ENCODE data around the gene TXNDC11. TPM values are rescaled to one million over a fixed set of nuclear protein-coding genes. Genes with fewer than 3 reads are reported as not detected.
A peak's percentile ranks its signal among the peaks of the same experiment; 100 is the strongest.

Gene TXNDC11
- total RNA-seq, 2 donors from 2014 or later = 52.0 to 62.1 TPM

DNA sequence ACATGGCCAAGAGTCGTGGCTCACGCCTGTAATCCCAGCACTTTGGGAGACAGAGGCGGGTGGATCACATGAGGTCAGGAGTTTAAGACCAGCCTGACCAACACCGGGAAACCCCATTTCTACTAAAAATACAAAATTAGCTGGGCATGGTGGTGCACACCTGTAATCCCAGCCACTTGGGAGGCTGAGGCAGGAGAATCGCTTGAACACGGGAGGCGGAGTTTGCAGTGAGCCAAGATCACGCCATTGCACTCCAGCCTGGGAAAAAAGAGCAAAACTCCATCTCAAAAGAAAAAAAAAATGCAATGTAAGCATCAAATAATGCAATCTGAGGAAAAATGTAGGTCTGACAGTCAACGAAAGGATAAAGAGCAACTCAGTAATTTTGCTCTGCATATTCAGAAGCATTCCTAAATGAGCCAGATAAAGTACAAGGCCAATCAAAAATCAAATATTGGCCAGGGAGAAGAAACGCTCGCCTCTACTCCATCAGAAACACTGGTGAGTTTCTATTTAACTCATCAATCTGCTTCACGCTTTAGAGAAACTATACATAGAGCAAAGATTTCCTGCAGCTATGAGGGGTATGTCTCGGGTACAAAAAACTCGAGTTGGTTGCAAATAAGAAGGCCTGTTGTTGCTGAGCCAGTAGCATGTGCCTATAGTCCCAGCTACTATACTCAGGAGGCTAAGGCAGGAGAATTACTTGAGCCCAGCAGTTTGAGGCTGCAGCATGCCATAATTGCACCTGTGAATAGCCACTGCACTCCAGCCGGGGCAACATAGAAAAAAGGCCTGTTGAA, 3.7 kb downstream of the TXNDC11 start:
- Histone ChIP-seq H3K9me3 (no peaks in the 10 kb centered on the region), H3K27ac (no peak overlapping the region), H3K4me1 (no peaks in the 10 kb centered on the region), H3K36me3 (peaks cover 5% of the 10 kb centered on the region), H3K27me3 (no peaks in the 10 kb centered on the region), H3K4me3 (no peak overlapping the region), H3K9ac (ENCODE audit: low read depth in 2 of 2, low read length in 2 of 2) (peak overlapping the region in 1 of 2 donors; percentile 5)
- TF ChIP-seq, protein P1, sequence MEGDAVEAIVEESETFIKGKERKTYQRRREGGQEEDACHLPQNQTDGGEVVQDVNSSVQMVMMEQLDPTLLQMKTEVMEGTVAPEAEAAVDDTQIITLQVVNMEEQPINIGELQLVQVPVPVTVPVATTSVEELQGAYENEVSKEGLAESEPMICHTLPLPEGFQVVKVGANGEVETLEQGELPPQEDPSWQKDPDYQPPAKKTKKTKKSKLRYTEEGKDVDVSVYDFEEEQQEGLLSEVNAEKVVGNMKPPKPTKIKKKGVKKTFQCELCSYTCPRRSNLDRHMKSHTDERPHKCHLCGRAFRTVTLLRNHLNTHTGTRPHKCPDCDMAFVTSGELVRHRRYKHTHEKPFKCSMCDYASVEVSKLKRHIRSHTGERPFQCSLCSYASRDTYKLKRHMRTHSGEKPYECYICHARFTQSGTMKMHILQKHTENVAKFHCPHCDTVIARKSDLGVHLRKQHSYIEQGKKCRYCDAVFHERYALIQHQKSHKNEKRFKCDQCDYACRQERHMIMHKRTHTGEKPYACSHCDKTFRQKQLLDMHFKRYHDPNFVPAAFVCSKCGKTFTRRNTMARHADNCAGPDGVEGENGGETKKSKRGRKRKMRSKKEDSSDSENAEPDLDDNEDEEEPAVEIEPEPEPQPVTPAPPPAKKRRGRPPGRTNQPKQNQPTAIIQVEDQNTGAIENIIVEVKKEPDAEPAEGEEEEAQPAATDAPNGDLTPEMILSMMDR (IDR thresholded peaks at IDR 0.05) = no peak
- intact Hi-C loops (cut with DNase I) = no loop called here
- no peak for DNase-seq

DNA sequence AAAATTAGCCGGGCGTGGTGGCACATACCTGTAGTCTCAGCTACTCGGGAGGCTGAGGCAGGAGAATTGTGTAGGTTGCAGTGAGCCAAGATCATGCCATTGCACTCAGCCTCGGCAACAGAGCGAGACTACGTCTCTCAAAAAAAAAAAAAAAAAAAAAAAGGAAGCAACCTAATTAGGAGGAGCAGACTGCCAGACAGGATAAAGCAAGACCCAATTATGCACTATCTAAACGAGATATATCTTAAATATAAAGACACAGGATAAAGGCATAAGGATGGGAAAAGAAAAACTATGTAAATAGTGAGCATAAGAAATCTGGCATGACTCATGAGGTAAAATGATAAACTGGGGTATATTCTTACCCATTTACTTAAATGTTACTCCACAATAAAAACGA, 4.9 kb downstream of the TXNDC11 start:
- peaks cover 5% of the 10 kb centered on the region for H3K36me3 ChIP-seq
- H3K4me3 ChIP-seq = no peak overlapping the region
- H3K9me3 ChIP-seq = no peaks in the 10 kb centered on the region
- no peak overlapping the region for H3K9ac ChIP-seq (ENCODE audit: low read depth in 2 of 2, low read length in 2 of 2)
- H3K4me1 ChIP-seq = no peaks in the 10 kb centered on the region
- no peak for DNase-seq
- H3K27me3 ChIP-seq = no peaks in the 10 kb centered on the region
- no peak overlapping the region for H3K27ac ChIP-seq
- TF ChIP-seq, protein P1 (IDR thresholded peaks at IDR 0.05) = no peak
- intact Hi-C loops (cut with DNase I) = no loop called here

DNA sequence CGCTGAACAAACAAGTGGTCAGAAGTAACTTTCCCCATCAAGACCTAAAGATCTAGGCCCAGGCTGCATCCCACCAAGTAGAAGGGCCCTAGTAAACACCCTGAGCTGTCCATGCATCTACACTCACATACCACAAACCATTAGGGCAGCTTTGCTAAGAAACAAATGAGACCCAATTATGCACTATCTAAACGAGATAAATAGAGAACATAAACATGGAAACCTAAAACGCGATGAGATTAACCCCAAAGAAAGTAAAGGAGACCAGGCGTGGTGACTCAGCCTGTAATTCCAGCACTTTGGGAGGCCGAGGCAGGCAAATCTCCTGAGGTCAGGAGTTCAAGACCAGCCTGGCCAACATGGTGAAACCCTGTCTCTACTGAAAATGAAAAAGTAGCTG, 5.8 kb downstream of the TXNDC11 start:
- Histone ChIP-seq H3K9ac (ENCODE audit: low read depth in 2 of 2, low read length in 2 of 2) (no peak overlapping the region), H3K4me1 (no peaks in the 10 kb centered on the region), H3K27me3 (no peaks in the 10 kb centered on the region), H3K9me3 (no peaks in the 10 kb centered on the region), H3K36me3 (peaks cover 5% of the 10 kb centered on the region), H3K27ac (no peak overlapping the region), H3K4me3 (no peak overlapping the region)
- DNase-seq = no peak
- intact Hi-C loops (cut with DNase I) = no loop called here
- TF ChIP-seq, protein P1 (IDR thresholded peaks at IDR 0.05) = no peak

DNA sequence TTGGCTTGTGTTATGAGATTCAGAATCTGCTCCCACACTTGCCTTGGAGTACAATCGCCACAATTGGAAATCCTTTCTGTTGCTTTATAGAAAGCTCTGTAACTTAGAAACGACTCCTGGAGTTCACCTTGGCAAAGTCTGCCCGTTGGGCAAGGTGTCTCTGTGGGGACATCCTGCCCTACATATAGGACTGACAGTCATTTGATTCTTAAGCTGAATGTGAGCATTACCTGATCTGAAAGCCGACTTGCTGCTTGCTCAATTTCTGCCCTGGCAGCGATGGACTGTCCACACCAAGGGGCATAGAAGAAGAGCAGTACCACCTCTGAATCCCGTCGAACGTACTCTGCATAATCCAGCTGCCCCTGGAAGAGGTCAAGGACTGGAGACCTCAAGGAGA, 6.9 kb downstream of the TXNDC11 start:
- Histone ChIP-seq H3K27me3 (no peaks in the 10 kb centered on the region), H3K9ac (ENCODE audit: low read depth in 2 of 2, low read length in 2 of 2) (no peak overlapping the region), H3K36me3 (peaks cover 5% of the 10 kb centered on the region), H3K4me1 (no peaks in the 10 kb centered on the region), H3K4me3 (no peak overlapping the region), H3K9me3 (no peaks in the 10 kb centered on the region), H3K27ac (no peak overlapping the region)
- DNase-seq = no peak
- intact Hi-C loops (cut with DNase I) = no loop called here
- TF ChIP-seq, protein P1 (IDR thresholded peaks at IDR 0.05) = no peak

DNA sequence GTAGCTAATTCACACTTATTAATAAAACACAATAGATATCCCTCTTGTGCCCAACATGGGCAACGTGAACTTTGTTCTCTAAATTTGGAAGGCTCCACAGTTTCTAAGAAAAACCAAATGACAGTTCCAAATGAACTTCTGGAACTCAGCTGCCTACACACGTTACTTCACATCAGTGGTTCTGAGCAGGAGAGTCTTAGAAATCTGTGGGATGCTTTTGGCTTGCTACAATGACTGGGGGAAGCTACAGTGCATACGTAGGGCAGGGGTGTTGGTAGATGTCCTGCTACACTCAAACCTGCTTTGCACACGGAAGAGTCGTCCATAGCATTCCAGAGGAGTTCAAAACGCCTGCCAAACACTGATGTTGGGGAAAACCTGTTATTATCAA, 8.0 kb downstream of the TXNDC11 start:
- DNase-seq = no peak
- Histone ChIP-seq H3K9me3 (no peaks in the 10 kb centered on the region), H3K27me3 (no peaks in the 10 kb centered on the region), H3K4me1 (no peaks in the 10 kb centered on the region), H3K27ac (no peak overlapping the region), H3K9ac (ENCODE audit: low read depth in 2 of 2, low read length in 2 of 2) (no peak overlapping the region), H3K4me3 (no peak overlapping the region), H3K36me3 (peaks cover 5% of the 10 kb centered on the region)
- TF ChIP-seq, protein P1 (IDR thresholded peaks at IDR 0.05) = no peak
- intact Hi-C loops (cut with DNase I) = no loop called here
